Transverse colon (tissue), 4 donors: ENCODE measurements around the gene LARGE1.

Source experiments
- EP300 ChIP-seq: sonication (generic); formaldehyde crosslinking; IDR thresholded peaks from one replicate; pipeline ENCODE4 v1.6.1; 2017; ENCODE audit warnings: antibody characterized with exemption, low read depth
- POLR2A ChIP-seq: fragments of 450-650 bp; IDR thresholded peaks from one replicate; pipeline ENCODE4 v1.6.1; 2016; ENCODE audit warnings: antibody characterized with exemption, mild to moderate bottlenecking, moderate library complexity
- POLR2AphosphoS5 ChIP-seq, 3 donors: sonication (generic); formaldehyde crosslinking; IDR thresholded peaks; one replicate each; pipeline ENCODE4 v1.6.1; 2016; ENCODE audit warnings: antibody characterized with exemption in 3 of 3
- TF ChIP-seq, protein P1 (sequence below), 5 experiments: fragments of 200-600 bp in 3 of 5; fragments of 450-650 bp in 2 of 5; sonication (generic) in 3 of 5; IDR thresholded peaks; 1 replicate in 2 of 5; 2 replicates in 3 of 5; pipeline ENCODE4 v1.5.1; 2016 to 2017; ENCODE audit warnings: antibody characterized with exemption in 5 of 5, inconsistent platforms in 3 of 5, mild to moderate bottlenecking in 2 of 5, moderate library complexity in 1 of 5

DNA sequence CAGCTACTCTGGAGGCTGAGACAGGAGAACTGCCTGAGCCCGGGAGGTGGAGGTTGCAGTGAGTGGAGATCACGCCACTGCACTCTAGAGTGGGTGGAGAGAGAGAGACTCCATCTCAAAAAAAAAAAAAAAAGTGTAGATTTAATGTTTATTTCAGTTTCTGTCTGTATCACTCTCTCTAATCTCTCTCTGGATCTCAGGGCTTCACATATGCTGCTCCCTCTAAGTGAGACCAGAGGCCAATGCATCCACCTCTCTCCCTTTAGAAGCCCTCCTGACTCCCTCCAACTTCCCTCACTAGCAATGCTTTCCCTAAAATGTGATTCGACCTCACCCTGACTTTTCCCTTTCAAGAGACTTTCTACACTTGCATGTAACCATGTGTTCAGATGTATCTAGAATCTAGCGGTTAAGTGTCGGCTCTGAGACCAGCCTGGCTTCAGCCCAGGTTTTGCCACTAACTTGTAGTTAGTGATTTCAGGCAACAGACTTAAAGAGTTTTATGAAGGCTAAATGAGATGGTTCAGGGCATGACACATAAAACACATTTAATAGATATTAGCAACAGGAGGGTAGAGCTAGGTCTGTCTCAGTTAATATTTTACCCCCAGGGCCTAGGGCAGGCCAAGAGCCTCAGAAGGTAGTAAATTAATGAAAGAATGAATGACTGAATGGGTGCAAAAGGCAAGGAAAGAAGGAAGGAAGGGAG is 364.3 kb downstream of the LARGE1 start:
- TF ChIP-seq, protein P1, sequence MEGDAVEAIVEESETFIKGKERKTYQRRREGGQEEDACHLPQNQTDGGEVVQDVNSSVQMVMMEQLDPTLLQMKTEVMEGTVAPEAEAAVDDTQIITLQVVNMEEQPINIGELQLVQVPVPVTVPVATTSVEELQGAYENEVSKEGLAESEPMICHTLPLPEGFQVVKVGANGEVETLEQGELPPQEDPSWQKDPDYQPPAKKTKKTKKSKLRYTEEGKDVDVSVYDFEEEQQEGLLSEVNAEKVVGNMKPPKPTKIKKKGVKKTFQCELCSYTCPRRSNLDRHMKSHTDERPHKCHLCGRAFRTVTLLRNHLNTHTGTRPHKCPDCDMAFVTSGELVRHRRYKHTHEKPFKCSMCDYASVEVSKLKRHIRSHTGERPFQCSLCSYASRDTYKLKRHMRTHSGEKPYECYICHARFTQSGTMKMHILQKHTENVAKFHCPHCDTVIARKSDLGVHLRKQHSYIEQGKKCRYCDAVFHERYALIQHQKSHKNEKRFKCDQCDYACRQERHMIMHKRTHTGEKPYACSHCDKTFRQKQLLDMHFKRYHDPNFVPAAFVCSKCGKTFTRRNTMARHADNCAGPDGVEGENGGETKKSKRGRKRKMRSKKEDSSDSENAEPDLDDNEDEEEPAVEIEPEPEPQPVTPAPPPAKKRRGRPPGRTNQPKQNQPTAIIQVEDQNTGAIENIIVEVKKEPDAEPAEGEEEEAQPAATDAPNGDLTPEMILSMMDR (IDR thresholded peaks at IDR 0.05): no peak
- no peak for TF ChIP-seq POLR2AphosphoS5 (IDR thresholded peaks at IDR 0.05)
- no peak for TF ChIP-seq POLR2A
- no peak for TF ChIP-seq EP300
